ENCODE data around the gene REXO2.
A peak's percentile ranks its signal among the peaks of the same experiment; 100 is the strongest.

The REXO2 gene

GRCh38 chr11:114440971-114441763, 1.9 kb downstream of the REXO2 start:
- DNase-seq (ENCODE audit: low read depth, low spot score): no peak

- no peak for DNase-seq (ENCODE audit: low read depth, low spot score)
Observed at GRCh38 chr11:114441921-114442320, 2.7 kb downstream of the REXO2 start.

GRCh38 chr11:114442536-114442935, 3.3 kb downstream of the REXO2 start:
- no peak for DNase-seq (ENCODE audit: low read depth, low spot score)

GRCh38 chr11:114447444-114447843, 8.2 kb downstream of the REXO2 start:
- no peak for DNase-seq (ENCODE audit: low read depth, low spot score)

GRCh38 chr11:114447892-114448291, 8.6 kb downstream of the REXO2 start:
- DNase-seq (ENCODE audit: low read depth, low spot score): peak; percentile 38

GRCh38 chr11:114448749-114449482, 9.6 kb downstream of the REXO2 start:
- no peak for DNase-seq (ENCODE audit: low read depth, low spot score)

GRCh38 chr11:114449845-114450244, 10.6 kb downstream of the REXO2 start:
- DNase-seq (ENCODE audit: low read depth, low spot score): peak; percentile 25

GRCh38 chr11:114452399-114452798, 13.1 kb downstream of the REXO2 start:
- no peak for DNase-seq (ENCODE audit: low read depth, low spot score)

GRCh38 chr11:114463999-114464398, 24.7 kb downstream of the REXO2 start:
- DNase-seq (ENCODE audit: low read depth, low spot score): no peak

- no peak for DNase-seq (ENCODE audit: low read depth, low spot score)
Observed at GRCh38 chr11:114466742-114467141, 27.5 kb downstream of the REXO2 start.

GRCh38 chr11:114472661-114473060, 33.4 kb downstream of the REXO2 start:
- DNase-seq (ENCODE audit: low read depth, low spot score): no peak

GRCh38 chr11:114478001-114478410, 38.7 kb downstream of the REXO2 start:
- no peak for DNase-seq (ENCODE audit: low read depth, low spot score)

- DNase-seq (ENCODE audit: low read depth, low spot score): no peak
Observed at GRCh38 chr11:114478768-114479167, 39.5 kb downstream of the REXO2 start.

GRCh38 chr11:114479331-114479730, 40.1 kb downstream of the REXO2 start:
- DNase-seq (ENCODE audit: low read depth, low spot score): no peak

- DNase-seq (ENCODE audit: low read depth, low spot score): no peak
Observed at GRCh38 chr11:114482114-114482513, 42.8 kb downstream of the REXO2 start.

GRCh38 chr11:114483929-114484328, 44.7 kb downstream of the REXO2 start:
- no peak for DNase-seq (ENCODE audit: low read depth, low spot score)

- DNase-seq (ENCODE audit: low read depth, low spot score): no peak
Observed at GRCh38 chr11:114496915-114497314, 57.6 kb downstream of the REXO2 start.

- DNase-seq (ENCODE audit: low read depth, low spot score): no peak
Observed at GRCh38 chr11:114499756-114500155, 60.5 kb downstream of the REXO2 start.
